ENCODE results near the gene LTB4R2.

LTB4R2 gene

DNA sequence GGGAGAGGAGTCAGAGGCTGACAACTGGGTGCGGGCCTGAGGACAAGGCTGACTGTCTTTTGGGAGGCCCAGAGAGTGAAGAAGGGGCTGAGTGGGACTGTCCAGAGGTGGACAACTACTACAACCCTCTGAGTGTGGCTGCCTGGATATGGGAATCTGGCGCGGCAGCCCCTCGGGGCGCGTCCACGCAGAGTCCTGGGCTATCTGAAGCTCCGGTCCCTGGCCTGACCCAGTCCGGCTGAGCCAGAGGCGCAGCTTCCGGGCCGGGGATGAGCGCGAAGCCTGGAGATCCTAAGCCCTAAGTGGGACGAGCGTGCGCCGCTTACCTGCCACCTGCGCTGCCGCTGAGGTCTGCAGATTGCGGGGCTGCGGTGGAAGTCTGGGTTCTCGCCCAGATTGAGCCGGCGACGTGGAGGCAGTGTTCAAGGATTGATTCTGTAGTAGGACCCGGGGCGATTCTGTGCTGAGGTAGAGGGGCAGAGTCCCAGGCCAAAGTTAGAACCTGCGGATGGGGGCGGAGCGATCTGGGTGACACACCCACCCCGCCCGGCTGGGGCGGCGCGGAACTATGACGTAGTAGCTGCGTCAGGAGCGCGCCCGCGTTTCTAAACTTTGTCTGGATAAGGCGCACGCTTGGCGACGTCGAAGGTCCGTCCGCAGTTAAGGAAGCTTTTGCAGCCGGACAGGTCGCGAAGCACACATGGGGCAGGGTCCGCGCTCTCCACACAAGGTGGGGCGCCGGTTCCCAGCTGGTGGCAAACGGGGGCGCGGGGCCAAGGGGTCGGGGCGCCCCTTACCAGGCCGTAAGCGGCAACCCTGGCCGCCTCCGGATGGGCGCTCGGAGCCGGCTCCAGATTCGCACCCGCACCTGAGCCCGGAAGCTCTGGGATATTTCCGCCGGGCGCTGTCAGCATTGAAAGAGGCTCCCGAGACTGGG lies 10.4 kb upstream of the LTB4R2 start, which contains the start of the genes DHRS1 and NOP9:
Gene DHRS1, minus strand, starts transcription at position 526 of the 937 bp plus-strand sequence. CDS start 674 bp downstream, outside the sequence.
Gene NOP9, plus strand, starts transcription at position 596 of the 937 bp plus-strand sequence. Its CDS starts 105 bp downstream, at position 701.
- peak; percentile 82 for DNase-seq (ENCODE audit: low read depth)

DNA sequence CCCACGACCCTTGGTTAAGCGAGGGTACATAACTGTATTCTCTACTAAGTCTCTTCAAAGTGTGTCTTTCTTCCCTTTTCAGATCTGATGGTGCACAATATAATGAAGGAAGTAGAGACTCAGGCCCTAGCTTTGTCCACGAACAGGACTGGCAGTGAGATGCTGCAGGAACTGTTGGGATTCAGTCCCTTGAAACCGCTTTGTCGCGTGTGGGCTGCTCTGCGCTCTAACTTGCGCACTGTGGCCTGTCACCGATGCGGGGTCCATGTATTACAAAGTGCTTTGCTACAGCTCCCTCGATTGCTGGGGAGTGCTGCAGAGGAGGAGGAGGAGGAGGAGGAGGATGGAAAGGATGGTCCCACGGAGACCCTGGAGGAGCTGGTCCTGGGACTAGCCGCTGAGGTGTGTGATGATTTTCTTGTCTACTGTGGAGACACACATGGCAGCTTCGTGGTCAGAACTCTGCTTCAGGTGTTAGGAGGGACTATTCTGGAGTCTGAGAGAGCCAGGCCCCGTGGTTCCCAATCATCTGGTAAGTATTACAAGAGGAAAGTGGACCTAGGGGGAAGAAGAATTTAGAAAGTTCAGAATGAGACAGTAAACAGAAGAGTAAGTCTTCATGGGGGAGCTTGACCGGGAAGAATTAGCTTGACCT lies 9.5 kb upstream of the LTB4R2 start:
- no peak for DNase-seq (ENCODE audit: low read depth)

DNA sequence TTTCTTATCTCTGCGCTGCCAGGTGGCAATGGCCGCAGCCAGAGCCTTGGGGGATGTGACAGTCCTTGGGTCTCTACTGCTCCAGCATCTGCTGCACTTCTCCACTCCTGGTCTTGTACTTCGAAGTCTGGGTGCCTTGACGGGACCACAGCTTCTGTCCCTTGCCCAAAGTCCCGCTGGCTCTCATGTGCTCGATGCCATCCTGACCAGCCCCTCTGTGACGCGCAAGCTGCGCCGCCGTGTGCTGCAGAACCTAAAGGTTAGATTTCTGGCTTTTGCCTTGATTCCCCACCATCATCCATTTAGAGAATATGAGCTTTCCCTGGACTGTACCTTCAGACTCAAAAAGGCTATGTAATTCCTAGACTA lies 5.9 kb upstream of the LTB4R2 start:
- no peak for DNase-seq (ENCODE audit: low read depth)

DNA sequence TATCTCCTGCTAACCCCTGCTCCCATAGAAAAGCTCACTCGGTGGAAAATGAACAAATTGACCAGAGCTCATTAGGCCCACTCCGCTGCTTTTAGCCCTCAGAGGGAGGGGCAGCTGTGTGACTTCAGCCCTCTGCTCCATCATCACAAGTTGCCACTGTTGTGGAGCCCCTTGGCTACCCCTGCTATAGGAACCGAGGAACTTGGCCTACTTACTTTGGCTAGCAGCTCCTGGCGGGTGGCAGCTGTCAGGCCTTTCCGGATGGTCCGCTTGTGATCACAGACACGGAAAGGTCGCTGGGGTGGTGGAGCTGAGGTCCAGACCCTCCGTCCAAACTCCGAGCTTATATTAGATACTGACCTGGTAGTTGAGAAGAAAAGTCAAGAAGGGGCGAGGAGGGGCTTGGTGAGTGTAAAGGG lies 2.8 kb upstream of the LTB4R2 start:
- DNase-seq (ENCODE audit: low read depth) = no peak

DNA sequence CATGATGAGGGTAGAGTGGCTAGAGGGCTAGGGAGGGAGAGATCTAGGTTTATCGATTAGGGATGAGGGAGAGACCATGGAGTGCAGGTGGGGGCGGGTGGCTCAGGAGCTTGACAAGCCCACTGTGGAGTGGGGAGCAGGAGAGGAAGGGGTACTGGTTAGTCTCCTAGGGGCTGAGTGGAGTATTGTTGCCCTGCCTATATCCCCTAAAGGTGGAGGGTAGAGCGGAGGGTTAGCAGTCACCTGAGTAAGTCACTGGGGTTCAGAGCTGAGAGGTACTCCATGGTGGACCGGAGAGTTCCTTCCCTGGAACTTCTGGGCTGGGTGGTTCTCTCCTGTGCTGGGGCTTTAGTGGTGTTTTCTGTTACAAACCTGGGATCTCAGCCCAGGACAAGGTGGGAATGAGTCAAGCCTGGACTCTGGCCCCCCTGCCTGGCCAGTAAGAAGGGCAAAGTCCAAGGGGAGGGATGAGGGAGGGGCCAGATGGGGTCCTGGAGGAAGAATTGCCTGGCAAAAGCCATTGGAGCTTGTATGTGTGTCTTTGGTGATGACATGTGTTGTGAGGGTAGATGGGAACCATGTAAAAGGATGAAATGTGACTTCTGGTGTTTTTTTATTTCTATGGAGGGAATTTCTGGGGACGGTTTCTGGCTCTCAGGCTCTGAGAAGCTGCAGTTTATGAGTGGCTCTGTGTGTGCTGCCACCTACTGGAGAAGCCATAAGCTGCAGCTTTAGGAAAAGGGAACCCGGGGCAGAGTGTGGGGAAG lies 2.2 kb upstream of the LTB4R2 start, which contains the start of gene CIDEB:
Gene CIDEB, minus strand, starts transcription at position 403 of the 767 bp plus-strand sequence. Its CDS starts 119 bp downstream, at position 284.
- DNase-seq (ENCODE audit: low read depth) = peak; percentile 23

DNA sequence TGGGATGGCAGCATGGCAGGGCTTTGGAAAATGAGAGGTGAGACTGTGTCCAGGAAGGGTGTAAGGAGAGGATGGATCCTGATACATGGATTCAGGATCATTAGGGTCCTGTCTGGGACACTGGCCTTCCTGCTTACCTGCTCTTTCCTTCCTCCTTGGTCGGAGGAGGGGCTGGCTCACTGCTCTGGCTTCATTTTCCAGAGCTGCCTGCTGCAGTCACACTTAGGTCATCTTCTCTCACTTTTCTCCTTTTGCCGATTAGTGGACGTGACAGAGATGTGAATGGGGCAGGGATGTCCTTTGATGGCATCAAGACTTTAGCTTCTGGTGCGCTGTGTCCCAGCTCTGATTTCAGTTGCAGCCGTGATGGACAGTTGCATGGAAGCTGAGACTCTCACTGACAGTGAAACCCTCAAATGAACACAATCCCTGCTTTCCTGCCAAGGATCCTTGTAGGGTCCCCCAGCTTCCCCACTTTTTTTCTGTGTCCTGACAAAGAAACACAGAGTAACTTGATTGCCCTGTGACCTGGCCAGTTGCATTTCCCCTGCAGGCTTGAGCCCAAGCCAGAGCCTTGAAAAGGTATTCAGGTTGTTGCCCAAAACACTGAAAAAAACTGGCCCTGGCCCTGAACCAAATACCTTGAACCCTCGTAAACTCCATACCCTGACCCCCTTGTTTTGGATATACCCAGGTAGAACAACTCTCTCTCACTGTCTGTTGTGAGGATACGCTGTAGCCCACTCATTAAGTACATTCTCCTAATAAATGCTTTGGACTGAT lies 1.4 kb upstream of the LTB4R2 start:
- DNase-seq (ENCODE audit: low read depth) = no peak

DNA sequence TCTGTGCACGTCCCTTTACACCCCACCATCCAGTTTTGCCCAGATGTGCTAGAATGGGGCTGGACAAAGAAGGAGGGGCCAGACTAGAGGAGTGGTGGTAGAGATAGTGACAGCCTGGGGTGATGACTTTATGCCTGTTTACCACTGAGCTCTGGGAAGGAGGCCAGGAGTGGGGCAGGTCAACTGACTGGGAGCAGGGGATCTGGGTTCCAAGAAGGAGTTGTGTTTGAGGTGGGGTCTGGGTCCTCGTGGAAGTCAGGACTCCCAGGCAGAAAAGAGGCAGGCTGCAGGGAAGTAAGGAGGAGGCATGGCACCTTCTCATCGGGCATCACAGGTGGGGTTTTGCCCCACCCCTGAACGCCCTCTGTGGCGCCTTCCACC lies 315 bp downstream of the LTB4R2 start:
- no peak for DNase-seq (ENCODE audit: low read depth)

DNA sequence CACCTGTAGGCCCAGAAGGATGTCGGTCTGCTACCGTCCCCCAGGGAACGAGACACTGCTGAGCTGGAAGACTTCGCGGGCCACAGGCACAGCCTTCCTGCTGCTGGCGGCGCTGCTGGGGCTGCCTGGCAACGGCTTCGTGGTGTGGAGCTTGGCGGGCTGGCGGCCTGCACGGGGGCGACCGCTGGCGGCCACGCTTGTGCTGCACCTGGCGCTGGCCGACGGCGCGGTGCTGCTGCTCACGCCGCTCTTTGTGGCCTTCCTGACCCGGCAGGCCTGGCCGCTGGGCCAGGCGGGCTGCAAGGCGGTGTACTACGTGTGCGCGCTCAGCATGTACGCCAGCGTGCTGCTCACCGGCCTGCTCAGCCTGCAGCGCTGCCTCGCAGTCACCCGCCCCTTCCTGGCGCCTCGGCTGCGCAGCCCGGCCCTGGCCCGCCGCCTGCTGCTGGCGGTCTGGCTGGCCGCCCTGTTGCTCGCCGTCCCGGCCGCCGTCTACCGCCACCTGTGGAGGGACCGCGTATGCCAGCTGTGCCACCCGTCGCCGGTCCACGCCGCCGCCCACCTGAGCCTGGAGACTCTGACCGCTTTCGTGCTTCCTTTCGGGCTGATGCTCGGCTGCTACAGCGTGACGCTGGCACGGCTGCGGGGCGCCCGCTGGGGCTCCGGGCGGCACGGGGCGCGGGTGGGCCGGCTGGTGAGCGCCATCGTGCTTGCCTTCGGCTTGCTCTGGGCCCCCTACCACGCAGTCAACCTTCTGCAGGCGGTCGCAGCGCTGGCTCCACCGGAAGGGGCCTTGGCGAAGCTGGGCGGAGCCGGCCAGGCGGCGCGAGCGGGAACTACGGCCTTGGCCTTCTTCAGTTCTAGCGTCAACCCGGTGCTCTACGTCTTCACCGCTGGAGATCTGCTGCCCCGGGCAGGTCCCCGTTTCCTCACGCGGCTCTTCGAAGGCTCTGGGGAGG lies 985 bp downstream of the LTB4R2 start, which contains the start of gene LTB4R:
Gene LTB4R, plus strand, starts transcription at position 857 of the 959 bp plus-strand sequence. CDS start 4,150 bp downstream, outside the sequence.
- peak; percentile 59 for DNase-seq (ENCODE audit: low read depth)

DNA sequence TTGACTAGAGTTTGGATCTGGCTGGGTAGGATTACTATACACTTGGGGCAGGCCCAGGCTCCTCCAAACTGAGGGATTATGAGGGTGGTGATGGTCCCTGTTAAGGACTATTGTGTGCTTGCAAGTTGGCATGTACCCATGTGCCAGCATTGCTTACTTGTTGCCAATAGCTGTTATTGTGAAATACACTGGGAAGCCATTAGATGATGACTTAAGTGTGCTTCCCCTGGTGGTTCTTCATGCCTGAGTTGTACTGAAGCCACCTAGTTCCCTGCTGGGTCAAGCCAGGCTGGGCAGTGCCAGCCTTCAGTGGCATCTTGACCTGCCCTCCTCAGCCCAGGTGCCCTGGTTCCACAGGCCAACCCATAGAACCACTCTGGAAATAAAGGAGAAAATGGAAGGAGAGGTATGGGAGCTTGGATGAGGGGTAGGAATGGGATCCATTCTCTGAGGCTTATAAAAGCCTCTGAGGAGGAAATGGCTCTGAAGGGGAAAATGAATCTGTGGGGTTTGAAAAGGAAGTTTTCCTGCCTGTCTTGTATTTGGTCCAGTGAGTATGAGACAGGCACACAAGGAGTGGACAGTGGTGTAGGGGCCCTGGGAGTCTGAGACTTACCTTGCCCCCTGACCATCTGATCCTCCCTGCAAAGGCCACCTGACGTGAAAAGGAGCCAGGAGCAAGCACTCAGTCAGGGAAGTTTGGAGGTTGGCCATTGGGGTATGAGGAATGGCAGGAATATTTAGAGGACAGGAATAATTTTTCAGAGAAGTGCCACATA lies 2.1 kb downstream of the LTB4R2 start:
- no peak for DNase-seq (ENCODE audit: low read depth)

DNA sequence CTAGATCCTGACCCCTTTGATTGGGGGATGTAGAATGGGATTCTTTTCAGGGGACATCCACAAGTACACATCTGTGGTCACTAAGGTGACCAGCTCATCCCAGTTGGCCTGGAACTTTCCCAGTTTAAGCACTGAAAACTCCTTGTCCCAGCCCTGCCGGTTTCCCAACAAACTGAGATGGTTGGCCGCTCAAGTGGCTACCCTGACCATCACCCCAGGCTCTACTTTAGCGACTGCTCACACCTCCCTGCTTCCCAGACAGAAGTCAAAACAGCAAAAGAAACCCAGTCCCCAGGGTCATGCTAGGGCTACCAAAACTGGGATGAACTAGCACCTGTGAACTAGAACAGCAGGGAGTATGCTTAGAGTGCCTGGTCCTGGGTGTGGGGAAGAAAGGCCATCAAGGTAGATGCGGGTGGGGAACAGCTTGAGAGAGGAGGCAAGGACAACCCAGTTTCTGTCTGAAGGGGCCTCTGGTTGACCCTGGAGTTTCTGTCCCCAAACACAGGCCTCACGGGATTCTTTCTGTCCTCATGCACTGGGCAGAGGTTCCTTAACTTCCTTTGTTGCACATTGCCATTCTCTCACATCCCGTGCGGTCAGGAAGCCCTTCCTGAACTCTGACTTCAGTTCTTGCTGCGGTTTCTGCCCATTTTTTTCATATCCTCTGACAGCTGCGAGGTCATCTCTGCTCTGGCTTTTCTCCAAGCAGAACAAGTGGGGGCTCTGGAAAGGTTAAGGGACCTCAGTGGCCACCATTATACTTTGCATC lies 3.0 kb downstream of the LTB4R2 start:
- peak; percentile 40 for DNase-seq (ENCODE audit: low read depth)

DNA sequence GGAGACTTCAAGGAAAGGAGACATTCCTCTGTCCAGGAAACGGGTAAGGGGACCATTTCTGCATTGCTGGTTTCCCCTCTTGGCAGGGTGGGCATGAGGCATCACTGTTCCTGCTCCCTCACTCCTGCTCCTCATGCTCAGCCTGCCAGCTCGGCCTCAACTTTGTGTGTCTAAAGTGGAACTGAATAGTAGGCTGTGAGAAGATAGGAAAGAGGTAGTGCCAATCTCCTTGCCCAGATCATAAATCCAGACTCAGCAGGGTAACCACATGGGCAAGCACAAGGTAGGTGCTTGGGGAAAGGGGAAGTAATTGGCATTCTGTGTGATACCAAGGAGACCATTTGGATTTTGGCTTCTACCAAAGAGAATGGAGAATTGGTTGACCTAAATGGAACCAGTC lies 4.0 kb downstream of the LTB4R2 start:
- DNase-seq (ENCODE audit: low read depth) = no peak

DNA sequence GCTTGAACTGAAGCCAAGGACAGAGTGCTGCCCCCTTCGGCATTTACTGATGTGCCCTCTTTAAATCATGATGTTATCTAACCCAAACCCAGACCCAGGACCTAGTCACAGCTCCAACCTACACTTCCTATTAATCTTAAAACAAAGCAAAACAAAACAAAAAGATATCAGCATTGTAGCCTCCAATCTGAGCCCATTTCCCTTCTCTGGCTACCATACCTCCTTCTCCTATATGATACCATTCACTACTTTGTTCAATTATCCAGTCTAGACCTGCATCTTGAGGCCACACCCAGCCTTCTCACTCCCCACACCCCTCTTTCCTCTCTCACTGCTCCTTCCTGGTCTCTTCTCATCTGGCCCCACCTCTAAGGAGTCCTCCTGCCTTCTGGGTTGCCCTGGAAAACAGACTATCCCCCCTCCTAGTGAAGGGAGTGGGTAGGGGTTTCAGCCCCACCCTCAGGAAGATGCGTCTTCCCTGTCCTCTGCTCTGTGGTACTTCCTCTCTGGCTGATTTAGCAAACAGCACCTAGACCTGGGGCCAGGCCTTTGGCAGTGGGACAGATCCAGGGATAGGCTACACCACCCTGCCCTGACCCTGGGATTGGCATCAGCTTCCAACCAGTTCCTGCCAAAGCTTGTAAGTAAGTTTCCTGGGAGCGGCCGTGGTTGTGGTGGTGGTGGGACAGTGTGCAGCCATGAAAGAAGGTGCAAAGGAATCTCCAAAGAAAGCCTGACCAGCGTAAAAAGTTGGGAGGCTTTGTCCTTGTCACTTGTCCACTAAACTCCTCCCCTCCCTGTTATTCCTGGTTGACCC lies 4.6 kb downstream of the LTB4R2 start:
- DNase-seq (ENCODE audit: low read depth) = no peak

DNA sequence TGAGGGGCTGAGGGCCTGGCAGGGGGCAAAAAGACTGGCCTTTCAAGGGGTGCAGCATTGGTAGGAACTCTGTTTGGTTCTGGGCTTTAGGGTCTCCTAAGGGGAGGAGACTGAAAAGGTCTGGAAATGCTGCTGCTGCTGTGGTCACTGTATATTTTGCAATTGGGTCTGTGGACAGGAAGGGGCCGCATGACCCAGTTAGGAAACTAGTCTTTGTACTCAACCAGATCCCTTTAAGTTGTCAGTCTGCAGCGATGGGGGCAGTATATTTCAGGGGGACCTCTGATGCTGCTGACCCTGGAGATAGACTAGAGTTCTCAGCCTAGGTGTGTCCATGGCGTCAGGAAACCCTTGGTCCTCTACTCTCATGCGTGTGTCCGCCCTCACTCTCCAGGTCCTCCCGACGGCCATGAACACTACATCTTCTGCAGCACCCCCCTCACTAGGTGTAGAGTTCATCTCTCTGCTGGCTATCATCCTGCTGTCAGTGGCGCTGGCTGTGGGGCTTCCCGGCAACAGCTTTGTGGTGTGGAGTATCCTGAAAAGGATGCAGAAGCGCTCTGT lies 5.4 kb downstream of the LTB4R2 start:
- no peak for DNase-seq (ENCODE audit: low read depth)

DNA sequence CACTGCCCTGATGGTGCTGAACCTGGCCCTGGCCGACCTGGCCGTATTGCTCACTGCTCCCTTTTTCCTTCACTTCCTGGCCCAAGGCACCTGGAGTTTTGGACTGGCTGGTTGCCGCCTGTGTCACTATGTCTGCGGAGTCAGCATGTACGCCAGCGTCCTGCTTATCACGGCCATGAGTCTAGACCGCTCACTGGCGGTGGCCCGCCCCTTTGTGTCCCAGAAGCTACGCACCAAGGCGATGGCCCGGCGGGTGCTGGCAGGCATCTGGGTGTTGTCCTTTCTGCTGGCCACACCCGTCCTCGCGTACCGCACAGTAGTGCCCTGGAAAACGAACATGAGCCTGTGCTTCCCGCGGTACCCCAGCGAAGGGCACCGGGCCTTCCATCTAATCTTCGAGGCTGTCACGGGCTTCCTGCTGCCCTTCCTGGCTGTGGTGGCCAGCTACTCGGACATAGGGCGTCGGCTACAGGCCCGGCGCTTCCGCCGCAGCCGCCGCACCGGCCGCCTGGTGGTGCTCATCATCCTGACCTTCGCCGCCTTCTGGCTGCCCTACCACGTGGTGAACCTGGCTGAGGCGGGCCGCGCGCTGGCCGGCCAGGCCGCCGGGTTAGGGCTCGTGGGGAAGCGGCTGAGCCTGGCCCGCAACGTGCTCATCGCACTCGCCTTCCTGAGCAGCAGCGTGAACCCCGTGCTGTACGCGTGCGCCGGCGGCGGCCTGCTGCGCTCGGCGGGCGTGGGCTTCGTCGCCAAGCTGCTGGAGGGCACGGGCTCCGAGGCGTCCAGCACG lies 6.1 kb downstream of the LTB4R2 start:
- DNase-seq (ENCODE audit: low read depth) = no peak

DNA sequence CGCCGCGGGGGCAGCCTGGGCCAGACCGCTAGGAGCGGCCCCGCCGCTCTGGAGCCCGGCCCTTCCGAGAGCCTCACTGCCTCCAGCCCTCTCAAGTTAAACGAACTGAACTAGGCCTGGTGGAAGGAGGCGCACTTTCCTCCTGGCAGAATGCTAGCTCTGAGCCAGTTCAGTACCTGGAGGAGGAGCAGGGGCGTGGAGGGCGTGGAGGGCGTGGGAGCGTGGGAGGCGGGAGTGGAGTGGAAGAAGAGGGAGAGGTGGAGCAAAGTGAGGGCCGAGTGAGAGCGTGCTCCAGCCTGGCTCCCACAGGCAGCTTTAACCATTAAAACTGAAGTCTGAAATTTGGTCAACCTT lies 6.6 kb downstream of the LTB4R2 start:
- DNase-seq (ENCODE audit: low read depth) = no peak

DNA sequence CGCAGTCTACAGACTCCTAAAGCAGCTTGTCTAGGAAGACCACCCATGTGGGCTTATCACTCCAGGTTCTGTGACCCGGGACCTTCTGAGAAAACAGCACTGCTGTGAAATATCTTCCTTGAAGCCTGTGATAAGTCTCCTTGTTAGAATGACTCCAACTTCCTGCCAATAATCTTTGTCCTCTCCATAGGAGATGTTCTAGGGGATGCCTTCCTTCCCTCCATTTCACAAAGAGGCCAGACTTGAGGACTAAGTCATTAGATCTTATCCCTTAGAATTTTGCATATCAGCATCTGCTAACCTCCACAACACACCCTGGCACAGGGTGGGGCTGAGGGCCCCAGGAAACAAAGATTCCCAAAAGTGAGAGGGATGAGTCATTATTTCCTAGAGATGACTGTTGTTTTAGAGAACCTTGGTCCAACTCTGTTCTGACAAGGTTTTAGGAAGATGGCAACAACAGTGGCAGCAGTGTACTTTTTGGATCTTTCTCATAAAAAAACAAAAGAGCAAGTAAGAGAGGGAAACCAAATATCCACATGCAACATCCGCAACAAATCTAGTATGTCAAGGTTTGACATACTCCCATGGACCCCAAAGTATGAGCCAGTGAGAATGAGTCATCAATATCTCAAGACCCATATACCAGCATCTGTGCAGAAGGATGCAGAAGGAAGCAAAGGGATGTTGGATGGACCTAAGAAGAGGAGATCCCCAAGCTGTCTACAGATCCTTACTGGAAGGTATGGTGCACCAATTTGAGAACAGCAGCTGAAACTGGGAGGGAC lies 7.4 kb downstream of the LTB4R2 start:
- no peak for DNase-seq (ENCODE audit: low read depth)
